Parathyroid adenoma (tissue), 2 donors: Measurements from ENCODE around the gene KLF15.
A peak's percentile ranks its signal among the peaks of the same experiment; 100 is the strongest.

ENCODE experiments used
- H2AFZ ChIP-seq: fragments of 300-600 bp; sonication (generic); one replicate; pipeline ENCODE4 v1.7.0; 2017; ENCODE audit warnings: antibody characterized with exemption, mild to moderate bottlenecking
- H3K27ac ChIP-seq: fragments of 300-600 bp; sonication (generic); one replicate; pipeline ENCODE4 v1.7.0; 2017
- H3K27me3 ChIP-seq: fragments of 300-600 bp; sonication (generic); one replicate; pipeline ENCODE4 v1.7.0; 2017; ENCODE audit warnings: low read length; ENCODE audit not compliant: control insufficient read depth, insufficient read depth
- H3K36me3 ChIP-seq: fragments of 300-600 bp; sonication (generic); one replicate; pipeline ENCODE4 v1.7.0; 2017; ENCODE audit warnings: low read length; ENCODE audit not compliant: control insufficient read depth, insufficient read depth
- H3K4me1 ChIP-seq: fragments of 300-600 bp; sonication (generic); one replicate; pipeline ENCODE4 v1.7.0; 2017; ENCODE audit warnings: control low read depth
- H3K4me2 ChIP-seq: fragments of 300-600 bp; sonication (generic); one replicate; pipeline ENCODE4 v1.7.0; 2017; ENCODE audit warnings: low read length
- H3K4me3 ChIP-seq: fragments of 300-600 bp; sonication (generic); one replicate; pipeline ENCODE4 v1.7.0; 2017; ENCODE audit warnings: low read depth, low read length
- H3K79me2 ChIP-seq: fragments of 300-600 bp; sonication (generic); one replicate; pipeline ENCODE4 v1.7.0; 2017; ENCODE audit warnings: control low read depth
- H3K9ac ChIP-seq: fragments of 300-600 bp; sonication (generic); one replicate; pipeline ENCODE4 v1.7.0; 2017; ENCODE audit warnings: mild to moderate bottlenecking
- H3K9me3 ChIP-seq: fragments of 300-600 bp; sonication (generic); one replicate; pipeline ENCODE4 v1.7.0; 2017; ENCODE audit warnings: low read length; ENCODE audit not compliant: control insufficient read depth
- TF ChIP-seq, protein P1 (sequence below): fragments of 300-600 bp; sonication (generic); IDR thresholded peaks from one replicate; pipeline ENCODE4 v1.7.0; 2017; ENCODE audit warnings: antibody characterized with exemption, mild to moderate bottlenecking
- donor health status: primary hyperparathyroidism.

The KLF15 gene

GRCh38 chr3:126394179-126394976 is 37.2 kb upstream of the KLF15 start, which contains the start of gene CFAP100:
Gene CFAP100 (plus strand): TSS chr3:126394909. CDS start chr3:126396001, 1,092 bp downstream.
- Histone ChIP-seq H3K79me2 (no peaks in the 10 kb centered on the region), H3K36me3 (no peaks in the 10 kb centered on the region), H2AFZ (peak within 1 kb of the TSS; percentile 58), H3K4me1 (peaks cover 22% of the 10 kb centered on the region), H3K27me3 (no peaks in the 10 kb centered on the region), H3K9ac (no peak within 1 kb of the TSS), H3K9me3 (no peaks in the 10 kb centered on the region), H3K4me2 (no peak within 1 kb of the TSS), H3K27ac (no peak within 1 kb of the TSS), H3K4me3 (no peak within 1 kb of the TSS)
- TF ChIP-seq, protein P1, sequence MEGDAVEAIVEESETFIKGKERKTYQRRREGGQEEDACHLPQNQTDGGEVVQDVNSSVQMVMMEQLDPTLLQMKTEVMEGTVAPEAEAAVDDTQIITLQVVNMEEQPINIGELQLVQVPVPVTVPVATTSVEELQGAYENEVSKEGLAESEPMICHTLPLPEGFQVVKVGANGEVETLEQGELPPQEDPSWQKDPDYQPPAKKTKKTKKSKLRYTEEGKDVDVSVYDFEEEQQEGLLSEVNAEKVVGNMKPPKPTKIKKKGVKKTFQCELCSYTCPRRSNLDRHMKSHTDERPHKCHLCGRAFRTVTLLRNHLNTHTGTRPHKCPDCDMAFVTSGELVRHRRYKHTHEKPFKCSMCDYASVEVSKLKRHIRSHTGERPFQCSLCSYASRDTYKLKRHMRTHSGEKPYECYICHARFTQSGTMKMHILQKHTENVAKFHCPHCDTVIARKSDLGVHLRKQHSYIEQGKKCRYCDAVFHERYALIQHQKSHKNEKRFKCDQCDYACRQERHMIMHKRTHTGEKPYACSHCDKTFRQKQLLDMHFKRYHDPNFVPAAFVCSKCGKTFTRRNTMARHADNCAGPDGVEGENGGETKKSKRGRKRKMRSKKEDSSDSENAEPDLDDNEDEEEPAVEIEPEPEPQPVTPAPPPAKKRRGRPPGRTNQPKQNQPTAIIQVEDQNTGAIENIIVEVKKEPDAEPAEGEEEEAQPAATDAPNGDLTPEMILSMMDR = no peak

DNA sequence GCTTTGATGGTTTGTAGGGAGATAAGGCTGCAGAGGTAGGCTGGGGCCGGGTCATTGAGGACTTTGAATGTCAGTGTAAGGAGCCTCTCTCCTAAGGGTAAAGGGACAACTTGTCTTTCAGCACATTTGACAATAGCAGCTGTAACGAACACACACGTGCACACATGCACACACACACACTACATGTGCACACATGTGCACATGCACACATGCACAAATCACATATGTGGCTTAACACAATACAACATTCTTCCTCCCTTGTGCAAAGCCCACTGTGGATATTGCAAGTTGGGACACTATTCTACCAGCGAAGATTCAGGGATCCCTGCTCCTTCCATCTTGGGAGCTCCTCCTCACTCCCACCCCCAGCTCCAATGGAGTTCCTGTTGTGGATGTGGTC is 36.4 kb upstream of the KLF15 start:
- H2AFZ ChIP-seq = no peak overlapping the region
- H3K27ac ChIP-seq = no peak overlapping the region
- H3K9me3 ChIP-seq = no peaks in the 10 kb centered on the region
- no peak overlapping the region for H3K4me2 ChIP-seq
- H3K9ac ChIP-seq = no peak overlapping the region
- peaks cover 22% of the 10 kb centered on the region for H3K4me1 ChIP-seq
- no peaks in the 10 kb centered on the region for H3K27me3 ChIP-seq
- no peak overlapping the region for H3K4me3 ChIP-seq
- H3K36me3 ChIP-seq = no peaks in the 10 kb centered on the region
- TF ChIP-seq, protein P1 = no peak
- no peaks in the 10 kb centered on the region for H3K79me2 ChIP-seq

DNA sequence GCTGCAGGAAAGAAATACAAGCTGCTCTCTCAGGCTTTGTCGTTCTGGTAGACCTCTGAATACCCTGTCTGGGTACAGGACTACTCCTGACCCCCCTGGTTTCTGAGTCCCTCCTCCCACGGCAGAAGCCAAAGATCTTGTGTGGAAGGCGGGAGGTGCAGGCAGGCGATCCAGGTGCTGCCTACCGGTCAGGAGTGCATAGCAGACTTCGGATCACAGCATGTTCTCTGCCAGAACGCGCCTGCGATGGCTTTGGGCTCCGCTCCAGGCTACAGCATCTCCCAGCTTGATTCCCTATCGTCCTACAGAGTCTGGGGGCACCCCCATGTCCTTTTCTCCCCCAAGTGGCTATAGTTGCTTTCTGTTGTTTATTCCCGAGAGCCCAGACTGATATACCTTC is 35.0 kb upstream of the KLF15 start:
- Histone ChIP-seq H3K4me2 (no peak overlapping the region), H3K9me3 (no peaks in the 10 kb centered on the region), H2AFZ (peak overlapping the region; percentile 5), H3K79me2 (no peaks in the 10 kb centered on the region), H3K27me3 (no peaks in the 10 kb centered on the region), H3K9ac (no peak overlapping the region), H3K27ac (no peak overlapping the region), H3K36me3 (no peaks in the 10 kb centered on the region), H3K4me3 (no peak overlapping the region), H3K4me1 (peaks cover 22% of the 10 kb centered on the region)
- TF ChIP-seq, protein P1 = no peak

GRCh38 chr3:126391631-126392030 is 34.4 kb upstream of the KLF15 start:
- Histone ChIP-seq H3K27ac (no peak overlapping the region), H3K9me3 (no peaks in the 10 kb centered on the region), H3K36me3 (no peaks in the 10 kb centered on the region), H2AFZ (no peak overlapping the region), H3K4me1 (peaks cover 22% of the 10 kb centered on the region), H3K9ac (no peak overlapping the region), H3K27me3 (no peaks in the 10 kb centered on the region), H3K4me3 (no peak overlapping the region), H3K79me2 (no peaks in the 10 kb centered on the region), H3K4me2 (no peak overlapping the region)
- TF ChIP-seq, protein P1 = no peak

GRCh38 chr3:126390751-126391150 is 33.5 kb upstream of the KLF15 start:
- Histone ChIP-seq H3K4me1 (peaks cover 22% of the 10 kb centered on the region), H3K36me3 (no peaks in the 10 kb centered on the region), H3K9ac (no peak overlapping the region), H3K79me2 (no peaks in the 10 kb centered on the region), H3K9me3 (no peaks in the 10 kb centered on the region), H3K27ac (no peak overlapping the region), H3K4me2 (no peak overlapping the region), H2AFZ (no peak overlapping the region), H3K4me3 (no peak overlapping the region), H3K27me3 (no peaks in the 10 kb centered on the region)
- TF ChIP-seq, protein P1 = no peak
